OCI-LY7 (cell line): Measurements from ENCODE around the gene ZFHX3.

Experiments used
- CTCF ChIP-seq: fragments of 200-600 bp; sonication (generic); conservative IDR thresholded peaks from 2 replicates; pipeline ENCODE4 v1.5.1; 2014; ENCODE audit warnings: mild to moderate bottlenecking, antibody characterized with exemption, low read length, moderate library complexity, mixed read lengths
- EZH2phosphoT487 ChIP-seq: fragments of 200-600 bp; sonication (generic); IDR thresholded peaks from 2 replicates; pipeline ENCODE4 v1.6.1; 2018; ENCODE audit warnings: low read depth, borderline replicate concordance, mild to moderate bottlenecking, mixed run types, antibody characterized with exemption, low read length, moderate library complexity, mixed read lengths

- TF ChIP-seq EZH2phosphoT487 (no peak), CTCF (no peak)
These were observed 38.2 kb upstream of the ZFHX3 start for GRCh38 chr16:73086108-73086507.
